GM18951 (cell line): ENCODE measurements around the gene CRYAB.
"Not testable (repeated sequence)": the region's sequence is repeated elsewhere in the genome, so short reads cannot be mapped to it uniquely, and the experiment has no call there.

Experiments
- POLR2A ChIP-seq: IDR thresholded peaks from 4 replicates; pipeline ENCODE4 v1.6.1; 2011; ENCODE audit warnings: mild to moderate bottlenecking; ENCODE audit not compliant: insufficient read length, insufficient read depth; ENCODE audit errors: extremely low read depth
- in situ Hi-C: fragments of 300-500 bp; cut with MboI; formaldehyde crosslinking; loops from one replicate; pipeline ENCODE4 v1.12.0; 2022; ENCODE audit warnings: low sequenced_read_pairs, mixed read lengths, inconsistent platforms; ENCODE audit not compliant: unreplicated experiment

CRYAB gene

GRCh38 chr11:111939836-111940604, 28.4 kb upstream of the CRYAB start:
- in situ Hi-C loops: no loop called here
- TF ChIP-seq POLR2A: no peak

GRCh38 chr11:111938687-111939160, 27.2 kb upstream of the CRYAB start:
- TF ChIP-seq POLR2A: no peak
- in situ Hi-C loops: no loop called here

GRCh38 chr11:111937844-111938243, 26.3 kb upstream of the CRYAB start:
- TF ChIP-seq POLR2A: no peak
- in situ Hi-C loops: no loop called here

GRCh38 chr11:111937461-111937769, 25.8 kb upstream of the CRYAB start:
- TF ChIP-seq POLR2A: no peak
- in situ Hi-C loops: no loop called here

- in situ Hi-C loops: no loop called here
- no peak for TF ChIP-seq POLR2A
Measured at GRCh38 chr11:111936040-111936540, 24.5 kb upstream of the CRYAB start.

GRCh38 chr11:111935317-111936039, 23.9 kb upstream of the CRYAB start:
- no peak for TF ChIP-seq POLR2A
- in situ Hi-C loops: no loop called here

- in situ Hi-C loops: no loop called here
- TF ChIP-seq POLR2A: no peak
Measured at GRCh38 chr11:111934306-111934705, 22.7 kb upstream of the CRYAB start.

- no peak for TF ChIP-seq POLR2A
- in situ Hi-C loops: no loop called here
Measured at GRCh38 chr11:111933872-111934271, 22.3 kb upstream of the CRYAB start.

- in situ Hi-C loops: not testable (repeated sequence)
Measured at GRCh38 chr11:111933176-111933575, 21.6 kb upstream of the CRYAB start.

- TF ChIP-seq POLR2A: no peak
- in situ Hi-C loops: no loop called here
Measured at GRCh38 chr11:111932611-111932950, 21.0 kb upstream of the CRYAB start.

GRCh38 chr11:111930472-111930871, 18.9 kb upstream of the CRYAB start:
- TF ChIP-seq POLR2A: no peak
- in situ Hi-C loops: no loop called here

- in situ Hi-C loops: no loop called here
Measured at GRCh38 chr11:111926505-111927391, 15.2 kb upstream of the CRYAB start.

GRCh38 chr11:111925953-111926352, 14.4 kb upstream of the CRYAB start:
- in situ Hi-C loops: no loop called here
- no peak for TF ChIP-seq POLR2A

More at GRCh38 chr11:111926505-111927391, 15.2 kb upstream of the CRYAB start:
- peak; percentile 76 for TF ChIP-seq POLR2A
